BE2C (cell line): ENCODE measurements around the gene DYSF.

Source experiments
- DNase-seq: peaks from one replicate; pipeline ENCODE4 v3.0.0-alpha.2; 2020
- H3K27me3 ChIP-seq: fragments of 250-450 bp; sonication (Bioruptor Pico); 2 replicates; pipeline ENCODE4 v1.5.1; 2020; ENCODE audit warnings: mild to moderate bottlenecking
- H3K36me3 ChIP-seq: fragments of 250-450 bp; sonication (Bioruptor Pico); 2 replicates; pipeline ENCODE4 v1.5.1; 2020; ENCODE audit warnings: mild to moderate bottlenecking
- H3K4me1 ChIP-seq: fragments of 250-450 bp; sonication (Bioruptor Pico); 2 replicates; pipeline ENCODE4 v1.5.1; 2020
- H3K4me3 ChIP-seq: 2 replicates; pipeline ENCODE4 v1.5.1; 2011; ENCODE audit warnings: low read depth, low read length
- H3K9me3 ChIP-seq: fragments of 250-450 bp; sonication (Bioruptor Pico); 2 replicates; pipeline ENCODE4 v1.5.1; 2020
- CTCF ChIP-seq: IDR thresholded peaks from 2 replicates; pipeline ENCODE4 v1.5.1; 2012; ENCODE audit warnings: mild to moderate bottlenecking, low read depth, low read length

The DYSF gene

GRCh38 chr2:71603851-71604725, 150.7 kb downstream of the DYSF start:
- Histone ChIP-seq H3K36me3 (no peaks in the 10 kb centered on the region), H3K4me1 (no peaks in the 10 kb centered on the region), H3K4me3 (no peak overlapping the region), H3K9me3 (no peaks in the 10 kb centered on the region), H3K27me3 (no peaks in the 10 kb centered on the region)
- no peak for TF ChIP-seq CTCF
- no peak for DNase-seq

GRCh38 chr2:71604726-71605120, 151.4 kb downstream of the DYSF start:
- TF ChIP-seq CTCF: no peak
- Histone ChIP-seq H3K4me1 (no peaks in the 10 kb centered on the region), H3K27me3 (no peaks in the 10 kb centered on the region), H3K9me3 (no peaks in the 10 kb centered on the region), H3K36me3 (no peaks in the 10 kb centered on the region), H3K4me3 (no peak overlapping the region)
- no peak for DNase-seq

GRCh38 chr2:71605173-71605641, 151.8 kb downstream of the DYSF start:
- Histone ChIP-seq H3K4me1 (no peaks in the 10 kb centered on the region), H3K9me3 (no peaks in the 10 kb centered on the region), H3K4me3 (no peak overlapping the region), H3K27me3 (no peaks in the 10 kb centered on the region), H3K36me3 (no peaks in the 10 kb centered on the region)
- TF ChIP-seq CTCF: no peak
- DNase-seq: no peak

GRCh38 chr2:71605781-71606241, 152.4 kb downstream of the DYSF start:
- no peaks in the 10 kb centered on the region for H3K9me3 ChIP-seq
- no peaks in the 10 kb centered on the region for H3K27me3 ChIP-seq
- H3K36me3 ChIP-seq: no peaks in the 10 kb centered on the region
- no peak overlapping the region for H3K4me3 ChIP-seq
- DNase-seq: no peak
- no peaks in the 10 kb centered on the region for H3K4me1 ChIP-seq
- no peak for TF ChIP-seq CTCF

- Histone ChIP-seq H3K27me3 (no peaks in the 10 kb centered on the region), H3K4me3 (no peak overlapping the region), H3K4me1 (no peaks in the 10 kb centered on the region), H3K9me3 (no peaks in the 10 kb centered on the region), H3K36me3 (no peaks in the 10 kb centered on the region)
- no peak for DNase-seq
- TF ChIP-seq CTCF: no peak
Measured at GRCh38 chr2:71606244-71606643, 152.9 kb downstream of the DYSF start.
